GM21423 (cell line): Measurements from ENCODE around the gene TPT1.
"Not testable (repeated sequence)": the region's sequence is repeated elsewhere in the genome, so short reads cannot be mapped to it uniquely, and the experiment has no call there.

Experiments
- ATAC-seq: cut with Tn5 transposase; IDR thresholded peaks from one replicate; pipeline ENCODE4 v1.9.1; 2021; ENCODE audit warnings: mild to moderate bottlenecking, moderate library complexity; ENCODE audit not compliant: unreplicated experiment

The TPT1 gene

GRCh38 chr13:45341034-45341798 is at the start of gene TPT1:
Gene TPT1, minus strand, starts transcription at chr13:45341183. Its CDS starts 114 bp downstream, at chr13:45341069.
- ATAC-seq, result peak; percentile 86

DNA sequence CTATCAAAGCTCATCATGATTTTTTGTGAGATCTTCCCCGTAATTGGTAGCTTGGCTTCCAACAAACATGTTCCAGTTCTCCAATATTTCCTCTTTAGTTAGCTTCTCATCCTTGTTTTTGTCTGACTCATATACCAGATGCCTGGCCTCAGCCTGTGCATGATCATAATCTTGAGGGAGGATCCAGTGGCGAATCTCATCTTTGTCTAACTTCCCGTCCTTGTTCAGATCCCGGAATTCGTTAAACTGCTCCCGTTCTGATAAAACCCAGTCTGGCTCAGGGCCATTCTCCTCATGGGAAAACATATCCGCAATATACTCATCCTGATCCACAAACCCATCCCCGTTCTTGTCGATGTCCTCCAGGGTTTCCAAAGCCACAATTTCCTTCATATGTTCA is 49.4 kb upstream of the TPT1 start:
- ATAC-seq, result not testable (repeated sequence)

DNA sequence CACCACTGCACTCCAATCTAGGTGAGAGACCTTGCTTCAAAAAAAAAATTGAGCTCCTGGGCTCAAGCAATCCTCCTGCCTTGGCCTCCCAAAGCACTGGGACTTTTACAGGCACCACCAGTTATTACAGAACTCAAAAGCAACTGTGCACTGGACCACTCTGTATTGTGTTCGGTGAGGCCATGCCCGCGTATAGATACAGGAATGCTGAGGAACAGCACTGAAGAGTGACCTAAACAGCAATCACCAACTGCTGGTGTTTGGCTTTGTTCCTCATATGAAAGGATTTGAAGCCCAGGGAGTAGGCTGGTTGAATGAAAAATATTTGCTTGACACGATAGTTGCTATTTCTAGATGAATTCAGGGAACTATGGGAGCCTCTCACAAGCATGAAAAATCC is 47.7 kb upstream of the TPT1 start:
- no peak for ATAC-seq

- ATAC-seq, result not testable (repeated sequence)
Observed at GRCh38 chr13:45386892-45387575, 46.1 kb upstream of the TPT1 start.

GRCh38 chr13:45385907-45386553 is 45.0 kb upstream of the TPT1 start:
- ATAC-seq, result no peak

- ATAC-seq, result no peak
Observed at GRCh38 chr13:45385320-45385719, 44.3 kb upstream of the TPT1 start.

DNA sequence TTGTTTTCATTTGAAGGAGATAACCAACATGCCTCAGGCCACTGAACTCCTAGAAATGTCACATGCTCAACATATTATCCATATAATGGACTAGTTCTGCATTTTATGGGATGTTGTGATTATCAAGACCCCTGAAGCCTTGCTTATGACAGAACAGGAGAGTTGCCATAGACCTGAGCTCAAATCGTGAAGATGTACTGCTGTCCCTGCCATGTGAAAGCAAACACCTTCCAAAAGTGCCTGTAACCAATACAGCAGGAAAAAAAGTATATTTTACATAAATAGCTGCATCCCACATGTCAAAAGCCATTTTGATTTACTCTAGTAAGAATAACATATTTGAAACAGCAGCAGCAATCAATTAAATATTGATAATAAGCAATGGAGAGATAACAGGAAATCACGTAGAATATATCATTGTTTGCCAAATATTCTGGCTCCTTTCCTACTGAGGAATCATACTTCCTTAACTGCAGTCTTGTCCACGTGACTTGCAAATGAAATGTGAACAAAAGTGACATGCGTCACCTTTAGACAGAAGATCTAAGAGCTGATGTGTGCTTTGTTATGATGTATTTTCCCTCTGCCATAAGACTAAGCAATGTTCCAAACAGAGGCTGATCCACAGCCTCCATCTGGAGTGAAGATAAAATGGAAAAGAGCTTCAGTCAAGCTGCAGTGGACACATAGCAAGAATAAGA is 43.6 kb upstream of the TPT1 start:
- ATAC-seq, result no peak

DNA sequence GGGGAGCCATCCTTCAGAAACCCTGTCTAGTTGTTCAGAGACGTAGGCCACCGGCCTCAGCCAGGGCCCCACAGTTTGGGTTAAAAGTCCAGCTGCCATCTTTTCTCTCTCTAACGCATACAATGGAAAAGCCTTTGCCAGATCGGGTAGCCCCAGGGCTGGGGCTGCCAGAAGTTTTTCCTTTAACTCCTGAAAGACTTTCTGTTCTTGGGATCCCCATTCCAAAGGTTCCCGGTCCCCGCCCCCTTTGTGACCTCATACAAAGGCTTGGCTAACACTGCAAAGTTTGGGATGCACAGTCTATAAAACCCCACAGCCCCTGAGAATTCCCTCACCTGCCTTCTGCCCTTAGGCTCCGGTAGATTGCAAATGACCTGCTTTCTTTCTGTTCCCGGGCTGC is 41.8 kb upstream of the TPT1 start:
- not testable (repeated sequence) for ATAC-seq

GRCh38 chr13:45381196-45381595 is 40.2 kb upstream of the TPT1 start:
- no peak for ATAC-seq

- not testable (repeated sequence) for ATAC-seq
Observed at GRCh38 chr13:45380708-45381107, 39.7 kb upstream of the TPT1 start.

DNA sequence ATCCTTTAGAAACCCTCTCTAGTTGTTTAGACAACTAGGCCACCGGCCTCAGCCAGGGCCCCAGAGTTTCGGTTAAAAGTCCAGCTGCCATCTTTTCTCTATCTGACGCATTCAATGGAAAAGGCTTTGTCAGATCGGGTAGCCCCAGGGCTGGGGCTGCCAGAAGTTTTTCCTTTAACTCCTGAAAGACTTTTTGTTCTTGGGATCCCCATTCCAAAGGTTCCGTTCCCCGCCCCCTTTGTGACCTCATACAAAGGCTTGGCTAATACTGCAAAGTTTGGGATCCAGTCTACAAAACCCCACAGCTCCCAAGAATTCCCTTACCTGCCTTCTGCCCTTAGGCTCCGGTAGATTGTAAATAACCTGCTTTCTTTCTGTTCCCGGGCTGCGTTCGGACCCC is 38.5 kb upstream of the TPT1 start:
- not testable (repeated sequence) for ATAC-seq

DNA sequence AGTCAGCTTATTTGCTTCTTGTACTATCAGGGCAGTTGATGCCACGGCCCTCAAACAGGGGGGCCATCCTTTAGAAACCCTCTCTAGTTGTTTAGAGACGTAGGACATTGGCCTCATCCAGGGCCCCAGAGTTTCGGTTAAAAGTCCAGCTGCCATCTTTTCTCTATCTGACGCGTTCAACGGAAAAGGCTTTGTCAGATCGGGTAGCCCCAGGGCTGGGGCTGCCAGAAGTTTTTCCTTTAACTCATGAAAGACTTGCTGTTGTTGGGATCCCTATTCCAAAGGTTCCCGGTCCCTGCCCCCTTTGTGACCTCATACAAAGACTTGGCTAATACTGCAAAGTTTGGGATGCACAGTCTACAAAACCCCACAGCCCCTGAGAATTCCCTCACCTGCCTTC is 37.8 kb upstream of the TPT1 start:
- not testable (repeated sequence) for ATAC-seq

DNA sequence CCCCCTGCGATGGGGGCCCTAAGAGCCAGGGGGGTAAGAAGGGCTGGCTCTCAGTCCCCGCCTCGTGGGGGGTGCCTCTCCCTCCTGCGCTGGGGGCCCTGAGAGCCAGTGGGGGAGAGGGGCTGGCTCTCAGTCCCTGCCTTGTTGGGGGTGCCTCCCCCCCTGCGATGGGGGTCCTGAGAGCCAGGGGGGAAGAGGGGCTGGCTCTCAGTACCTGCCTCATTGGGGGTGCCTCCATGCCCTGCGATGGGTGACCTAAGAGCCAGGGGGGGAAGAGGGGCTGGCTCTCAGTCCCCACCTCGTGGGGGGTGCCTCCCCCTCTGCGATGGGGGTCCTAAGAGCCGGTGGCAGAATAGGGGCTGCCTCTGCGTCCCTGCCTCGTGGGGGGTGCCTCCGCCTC is 36.3 kb upstream of the TPT1 start:
- not testable (repeated sequence) for ATAC-seq

GRCh38 chr13:45376651-45377050 is 35.7 kb upstream of the TPT1 start:
- ATAC-seq, result not testable (repeated sequence)

DNA sequence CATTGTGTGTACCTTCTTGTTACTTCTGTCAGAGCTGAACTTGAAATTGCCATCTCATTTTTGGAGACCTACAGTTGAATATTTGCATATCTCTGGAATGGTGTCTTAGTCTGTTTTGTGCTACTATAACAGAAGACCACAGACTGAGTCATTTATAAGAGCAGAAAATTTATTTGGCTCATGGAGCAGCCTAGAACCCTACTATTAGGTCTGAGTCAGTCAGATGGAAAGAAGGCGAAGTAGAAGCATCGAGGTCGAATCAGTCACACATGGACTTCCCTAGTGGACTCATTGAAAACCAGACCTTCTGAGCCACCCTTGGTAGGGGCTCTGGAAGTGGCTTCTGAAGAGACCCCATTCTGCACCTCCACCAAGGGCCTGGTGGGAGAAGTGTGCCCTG is 33.9 kb upstream of the TPT1 start:
- ATAC-seq, result no peak

GRCh38 chr13:45373162-45373547 is 32.2 kb upstream of the TPT1 start:
- ATAC-seq, result no peak

DNA sequence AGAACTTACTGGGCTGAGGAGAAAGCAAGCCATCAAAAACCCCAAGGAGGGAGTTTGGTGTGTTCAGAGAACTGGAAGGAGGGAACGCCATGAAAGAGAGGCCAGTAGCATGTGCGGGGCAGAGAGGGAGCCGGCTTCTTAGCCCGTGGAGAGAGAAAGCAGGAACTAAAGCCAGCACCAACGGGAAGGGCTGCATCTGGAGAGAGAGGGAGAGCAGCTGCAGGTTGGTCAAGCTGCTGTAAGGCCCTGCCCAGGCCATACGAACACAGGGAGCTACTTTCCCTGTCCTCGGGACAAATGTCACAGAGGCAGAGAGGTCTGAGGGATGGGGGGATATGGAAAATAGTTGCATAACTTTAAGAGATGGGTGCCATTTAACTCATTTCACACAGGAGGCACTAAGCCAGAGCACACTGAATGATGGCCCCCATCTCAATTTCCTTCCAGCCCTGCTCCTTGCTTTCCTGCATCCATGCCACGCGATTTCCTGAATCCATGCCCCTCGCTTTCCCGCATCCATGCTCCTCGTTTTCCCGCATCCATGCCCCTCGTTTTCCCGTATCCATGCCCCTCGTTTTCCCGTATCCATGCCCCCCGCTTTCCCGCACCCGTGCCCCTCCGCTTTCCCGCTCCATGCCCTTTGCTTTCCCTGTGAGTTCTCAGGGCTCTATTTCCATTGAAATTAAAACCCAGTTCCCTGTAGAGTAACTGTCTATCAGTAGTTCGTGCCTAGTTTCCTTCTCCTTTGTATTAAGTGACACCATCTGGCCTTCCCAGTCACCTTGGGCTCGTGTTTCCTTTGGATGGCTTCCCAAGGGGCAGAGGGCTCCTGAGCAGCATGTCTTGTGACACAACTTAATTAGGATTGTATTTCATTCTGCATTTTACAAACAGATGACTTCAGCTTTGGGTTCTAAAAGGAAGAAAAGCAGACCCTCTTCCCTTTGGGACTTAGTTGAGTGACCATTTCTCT is 31.5 kb upstream of the TPT1 start:
- no peak for ATAC-seq

DNA sequence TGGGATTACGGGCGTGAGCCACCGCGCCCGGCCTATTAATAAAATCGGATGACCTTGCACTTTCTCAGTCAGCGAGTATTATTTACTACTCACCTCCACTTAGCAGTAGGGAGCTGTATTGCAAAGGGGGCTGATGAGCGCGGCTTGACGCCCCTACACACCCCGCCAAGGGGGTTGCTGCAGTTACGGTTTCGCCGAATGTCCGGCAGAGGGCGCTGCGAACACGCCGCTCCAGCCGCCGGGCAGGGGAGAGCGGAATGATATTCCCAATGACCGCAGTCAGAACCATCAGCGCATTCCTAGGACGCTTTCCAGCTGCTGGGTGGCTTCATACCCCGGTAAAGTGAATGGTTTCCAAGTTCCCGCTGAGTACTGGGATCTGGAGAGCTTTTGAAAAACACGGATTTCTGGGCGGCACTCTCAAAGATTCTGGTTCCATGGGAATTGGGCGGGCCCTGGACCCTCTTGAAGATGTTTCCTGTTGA is 30.0 kb upstream of the TPT1 start:
- ATAC-seq, result no peak

GRCh38 chr13:45369116-45369515 is 28.1 kb upstream of the TPT1 start:
- ATAC-seq, result no peak

- no peak for ATAC-seq
Observed at GRCh38 chr13:45368571-45368970, 27.6 kb upstream of the TPT1 start.
